Mononuclear cell (primary cell): ENCODE data around the gene CACNG4. TPM values are rescaled to one million over a fixed set of nuclear protein-coding genes. Genes with fewer than 3 reads are reported as not detected.

Source experiments
- H3K27me3 ChIP-seq: 2 replicates; pipeline ENCODE4 v1.6.0; 2011; ENCODE audit warnings: low read length, control low read depth; ENCODE audit not compliant: insufficient read depth
- H3K4me1 ChIP-seq: 2 replicates; pipeline ENCODE4 v1.5.1; 2011; ENCODE audit warnings: mild to moderate bottlenecking, low read length, control low read depth; ENCODE audit not compliant: insufficient read depth
- H3K4me3 ChIP-seq: 2 replicates; pipeline ENCODE4 v1.5.1; 2011; ENCODE audit warnings: mild to moderate bottlenecking, low read length, moderate library complexity
- H3K9me3 ChIP-seq: 2 replicates; pipeline ENCODE4 v1.5.1; 2011; ENCODE audit warnings: low read depth, mild to moderate bottlenecking, control low read depth, low read length
- total RNA-seq: library from RNA; depleted of rRNA; stranded (reverse); fragments of >200 nt; gene quantifications from one replicate; pipeline ENCODE4 v1.2.3, GENCODE V29; 2012

Gene CACNG4
- total RNA-seq, 1 donor, result not detected

GRCh38 chr17:67054011-67054591 lies 89.6 kb downstream of the CACNG4 start:
- Histone ChIP-seq H3K4me1 (no peaks in the 10 kb centered on the region), H3K4me3 (no peak overlapping the region), H3K27me3 (no peaks in the 10 kb centered on the region), H3K9me3 (peaks cover 2% of the 10 kb centered on the region)

GRCh38 chr17:67054608-67055007 lies 90.1 kb downstream of the CACNG4 start:
- H3K9me3 ChIP-seq, result no peaks in the 10 kb centered on the region
- no peaks in the 10 kb centered on the region for H3K4me1 ChIP-seq
- no peaks in the 10 kb centered on the region for H3K27me3 ChIP-seq
- H3K4me3 ChIP-seq, result no peak overlapping the region

GRCh38 chr17:67055041-67055443 lies 90.5 kb downstream of the CACNG4 start:
- Histone ChIP-seq H3K9me3 (no peaks in the 10 kb centered on the region), H3K27me3 (no peaks in the 10 kb centered on the region), H3K4me1 (no peaks in the 10 kb centered on the region), H3K4me3 (no peak overlapping the region)

- Histone ChIP-seq H3K4me1 (no peaks in the 10 kb centered on the region), H3K27me3 (no peaks in the 10 kb centered on the region), H3K9me3 (no peaks in the 10 kb centered on the region), H3K4me3 (no peak overlapping the region)
Observed at GRCh38 chr17:67055811-67056745, 91.6 kb downstream of the CACNG4 start.

GRCh38 chr17:67056746-67057490 lies 92.4 kb downstream of the CACNG4 start:
- no peaks in the 10 kb centered on the region for H3K4me1 ChIP-seq
- H3K4me3 ChIP-seq, result no peak overlapping the region
- no peaks in the 10 kb centered on the region for H3K27me3 ChIP-seq
- no peaks in the 10 kb centered on the region for H3K9me3 ChIP-seq

- H3K4me3 ChIP-seq, result no peak overlapping the region
- H3K27me3 ChIP-seq, result no peaks in the 10 kb centered on the region
- no peaks in the 10 kb centered on the region for H3K9me3 ChIP-seq
- H3K4me1 ChIP-seq, result no peaks in the 10 kb centered on the region
Observed at GRCh38 chr17:67058036-67058435, 93.5 kb downstream of the CACNG4 start.

- Histone ChIP-seq H3K27me3 (no peaks in the 10 kb centered on the region), H3K9me3 (no peaks in the 10 kb centered on the region), H3K4me3 (no peak overlapping the region), H3K4me1 (no peaks in the 10 kb centered on the region)
Observed at GRCh38 chr17:67059372-67059771, 94.9 kb downstream of the CACNG4 start.

GRCh38 chr17:67063141-67063540 lies 98.6 kb downstream of the CACNG4 start:
- Histone ChIP-seq H3K4me1 (no peaks in the 10 kb centered on the region), H3K9me3 (no peaks in the 10 kb centered on the region), H3K27me3 (no peaks in the 10 kb centered on the region), H3K4me3 (no peak overlapping the region)

GRCh38 chr17:67066717-67067116 lies 102.2 kb downstream of the CACNG4 start:
- Histone ChIP-seq H3K27me3 (no peaks in the 10 kb centered on the region), H3K9me3 (no peaks in the 10 kb centered on the region), H3K4me3 (no peak overlapping the region), H3K4me1 (no peaks in the 10 kb centered on the region)

GRCh38 chr17:67067571-67068482 lies 103.3 kb downstream of the CACNG4 start:
- Histone ChIP-seq H3K4me3 (no peak overlapping the region), H3K4me1 (no peaks in the 10 kb centered on the region)

GRCh38 chr17:67068999-67069398 lies 104.5 kb downstream of the CACNG4 start:
- H3K4me1 ChIP-seq, result no peaks in the 10 kb centered on the region
- H3K27me3 ChIP-seq, result no peaks in the 10 kb centered on the region
- no peaks in the 10 kb centered on the region for H3K9me3 ChIP-seq
- no peak overlapping the region for H3K4me3 ChIP-seq

More at GRCh38 chr17:67067571-67068482, 103.3 kb downstream of the CACNG4 start:
- Histone ChIP-seq H3K27me3 (no peaks in the 10 kb centered on the region), H3K9me3 (no peaks in the 10 kb centered on the region)

GRCh38 chr17:67069603-67070136 lies 105.2 kb downstream of the CACNG4 start:
- Histone ChIP-seq H3K4me3 (no peak overlapping the region), H3K9me3 (no peaks in the 10 kb centered on the region), H3K4me1 (no peaks in the 10 kb centered on the region), H3K27me3 (no peaks in the 10 kb centered on the region)

- Histone ChIP-seq H3K27me3 (no peaks in the 10 kb centered on the region), H3K4me3 (no peak overlapping the region), H3K9me3 (no peaks in the 10 kb centered on the region), H3K4me1 (no peaks in the 10 kb centered on the region)
Observed at GRCh38 chr17:67071595-67071994, 107.1 kb downstream of the CACNG4 start.

- Histone ChIP-seq H3K4me1 (no peaks in the 10 kb centered on the region), H3K9me3 (no peaks in the 10 kb centered on the region), H3K27me3 (no peaks in the 10 kb centered on the region), H3K4me3 (no peak overlapping the region)
Observed at GRCh38 chr17:67072885-67073284, 108.4 kb downstream of the CACNG4 start.
